Femur (tissue), 1 donor: ENCODE measurements around the gene MACROH2A2.
"Not testable (repeated sequence)": the region's sequence is repeated elsewhere in the genome, so short reads cannot be mapped to it uniquely, and the experiment has no call there.

Experiments used
- DNase-seq: peaks from one replicate; pipeline ENCODE4 v3.0.0-alpha.2; 2017

MACROH2A2 gene

GRCh38 chr10:70068925-70069324, 16.3 kb downstream of the MACROH2A2 start:
- no peak for DNase-seq

- no peak for DNase-seq
Observed at GRCh38 chr10:70069346-70069745, 16.7 kb downstream of the MACROH2A2 start.

- DNase-seq = no peak
Observed at GRCh38 chr10:70070834-70071233, 18.2 kb downstream of the MACROH2A2 start.

- no peak for DNase-seq
Observed at GRCh38 chr10:70074165-70074564, 21.5 kb downstream of the MACROH2A2 start.

- DNase-seq = no peak
Observed at GRCh38 chr10:70074971-70075370, 22.3 kb downstream of the MACROH2A2 start.

- DNase-seq = no peak
Observed at GRCh38 chr10:70078329-70078728, 25.7 kb downstream of the MACROH2A2 start.

GRCh38 chr10:70078937-70079336, 26.3 kb downstream of the MACROH2A2 start:
- no peak for DNase-seq

GRCh38 chr10:70080789-70081188, 28.1 kb downstream of the MACROH2A2 start:
- not testable (repeated sequence) for DNase-seq

GRCh38 chr10:70084189-70084588, 31.5 kb downstream of the MACROH2A2 start:
- DNase-seq = no peak

- DNase-seq = no peak
Observed at GRCh38 chr10:70085975-70086613, 33.4 kb downstream of the MACROH2A2 start.

GRCh38 chr10:70087616-70088307, 35.1 kb downstream of the MACROH2A2 start:
- DNase-seq = no peak

GRCh38 chr10:70088308-70088698, 35.7 kb downstream of the MACROH2A2 start:
- no peak for DNase-seq

GRCh38 chr10:70090013-70090412, 37.4 kb downstream of the MACROH2A2 start:
- no peak for DNase-seq

GRCh38 chr10:70090951-70091350, 38.3 kb downstream of the MACROH2A2 start:
- no peak for DNase-seq

GRCh38 chr10:70092389-70092718, 39.7 kb downstream of the MACROH2A2 start:
- DNase-seq = no peak

GRCh38 chr10:70093335-70093944, 40.8 kb downstream of the MACROH2A2 start:
- no peak for DNase-seq

GRCh38 chr10:70094250-70094649, 41.6 kb downstream of the MACROH2A2 start:
- no peak for DNase-seq

- no peak for DNase-seq
Observed at GRCh38 chr10:70096016-70096704, 43.5 kb downstream of the MACROH2A2 start.

GRCh38 chr10:70096705-70097420, 44.2 kb downstream of the MACROH2A2 start:
- no peak for DNase-seq

GRCh38 chr10:70097459-70097858, 44.8 kb downstream of the MACROH2A2 start:
- DNase-seq = no peak

GRCh38 chr10:70098271-70098670, 45.6 kb downstream of the MACROH2A2 start:
- no peak for DNase-seq

GRCh38 chr10:70101068-70101562, 48.5 kb downstream of the MACROH2A2 start:
- not testable (repeated sequence) for DNase-seq

GRCh38 chr10:70101668-70102067, 49.0 kb downstream of the MACROH2A2 start:
- DNase-seq = no peak
